Parathyroid adenoma (tissue), 2 donors: ENCODE data around the gene KIAA1958.

Experiments
- H2AFZ ChIP-seq: fragments of 300-600 bp; sonication (generic); one replicate; pipeline ENCODE4 v1.7.0; 2017; ENCODE audit warnings: antibody characterized with exemption, mild to moderate bottlenecking
- H3K27ac ChIP-seq: fragments of 300-600 bp; sonication (generic); one replicate; pipeline ENCODE4 v1.7.0; 2017
- H3K27me3 ChIP-seq: fragments of 300-600 bp; sonication (generic); one replicate; pipeline ENCODE4 v1.7.0; 2017; ENCODE audit warnings: low read length; ENCODE audit not compliant: control insufficient read depth, insufficient read depth
- H3K36me3 ChIP-seq: fragments of 300-600 bp; sonication (generic); one replicate; pipeline ENCODE4 v1.7.0; 2017; ENCODE audit warnings: low read length; ENCODE audit not compliant: control insufficient read depth, insufficient read depth
- H3K4me1 ChIP-seq: fragments of 300-600 bp; sonication (generic); one replicate; pipeline ENCODE4 v1.7.0; 2017; ENCODE audit warnings: control low read depth
- H3K4me2 ChIP-seq: fragments of 300-600 bp; sonication (generic); one replicate; pipeline ENCODE4 v1.7.0; 2017; ENCODE audit warnings: low read length
- H3K4me3 ChIP-seq: fragments of 300-600 bp; sonication (generic); one replicate; pipeline ENCODE4 v1.7.0; 2017; ENCODE audit warnings: low read depth, low read length
- H3K79me2 ChIP-seq: fragments of 300-600 bp; sonication (generic); one replicate; pipeline ENCODE4 v1.7.0; 2017; ENCODE audit warnings: control low read depth
- H3K9ac ChIP-seq: fragments of 300-600 bp; sonication (generic); one replicate; pipeline ENCODE4 v1.7.0; 2017; ENCODE audit warnings: mild to moderate bottlenecking
- H3K9me3 ChIP-seq: fragments of 300-600 bp; sonication (generic); one replicate; pipeline ENCODE4 v1.7.0; 2017; ENCODE audit warnings: low read length; ENCODE audit not compliant: control insufficient read depth
- TF ChIP-seq, protein P1 (sequence below): fragments of 300-600 bp; sonication (generic); IDR thresholded peaks from one replicate; pipeline ENCODE4 v1.7.0; 2017; ENCODE audit warnings: antibody characterized with exemption, mild to moderate bottlenecking
- donor health status: primary hyperparathyroidism.

The KIAA1958 gene

DNA sequence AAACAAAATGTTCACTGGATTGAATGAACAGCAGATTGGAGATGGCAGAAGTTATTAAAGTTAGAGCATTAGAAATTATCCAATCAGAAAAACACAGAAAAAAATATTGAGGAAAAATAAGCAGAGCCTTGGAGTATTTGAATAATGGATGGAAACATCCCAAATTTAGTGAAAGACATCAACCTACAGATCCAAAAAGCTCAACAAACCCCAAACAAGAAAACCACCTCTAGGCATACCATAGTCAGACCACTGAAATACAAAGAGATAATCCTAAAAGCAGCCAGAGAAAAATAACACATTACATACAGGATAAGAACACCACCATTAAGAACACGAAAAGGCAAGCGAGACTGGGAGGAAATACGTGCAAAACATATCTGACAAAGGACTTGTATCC is 226.1 kb downstream of the KIAA1958 start:
- Histone ChIP-seq H3K79me2 (no peaks in the 10 kb centered on the region), H2AFZ (no peak overlapping the region), H3K4me3 (no peak overlapping the region), H3K9ac (no peak overlapping the region), H3K27ac (no peak overlapping the region), H3K9me3 (no peaks in the 10 kb centered on the region), H3K36me3 (no peaks in the 10 kb centered on the region), H3K4me2 (no peak overlapping the region), H3K27me3 (no peaks in the 10 kb centered on the region), H3K4me1 (no peaks in the 10 kb centered on the region)
- TF ChIP-seq, protein P1, sequence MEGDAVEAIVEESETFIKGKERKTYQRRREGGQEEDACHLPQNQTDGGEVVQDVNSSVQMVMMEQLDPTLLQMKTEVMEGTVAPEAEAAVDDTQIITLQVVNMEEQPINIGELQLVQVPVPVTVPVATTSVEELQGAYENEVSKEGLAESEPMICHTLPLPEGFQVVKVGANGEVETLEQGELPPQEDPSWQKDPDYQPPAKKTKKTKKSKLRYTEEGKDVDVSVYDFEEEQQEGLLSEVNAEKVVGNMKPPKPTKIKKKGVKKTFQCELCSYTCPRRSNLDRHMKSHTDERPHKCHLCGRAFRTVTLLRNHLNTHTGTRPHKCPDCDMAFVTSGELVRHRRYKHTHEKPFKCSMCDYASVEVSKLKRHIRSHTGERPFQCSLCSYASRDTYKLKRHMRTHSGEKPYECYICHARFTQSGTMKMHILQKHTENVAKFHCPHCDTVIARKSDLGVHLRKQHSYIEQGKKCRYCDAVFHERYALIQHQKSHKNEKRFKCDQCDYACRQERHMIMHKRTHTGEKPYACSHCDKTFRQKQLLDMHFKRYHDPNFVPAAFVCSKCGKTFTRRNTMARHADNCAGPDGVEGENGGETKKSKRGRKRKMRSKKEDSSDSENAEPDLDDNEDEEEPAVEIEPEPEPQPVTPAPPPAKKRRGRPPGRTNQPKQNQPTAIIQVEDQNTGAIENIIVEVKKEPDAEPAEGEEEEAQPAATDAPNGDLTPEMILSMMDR: no peak

DNA sequence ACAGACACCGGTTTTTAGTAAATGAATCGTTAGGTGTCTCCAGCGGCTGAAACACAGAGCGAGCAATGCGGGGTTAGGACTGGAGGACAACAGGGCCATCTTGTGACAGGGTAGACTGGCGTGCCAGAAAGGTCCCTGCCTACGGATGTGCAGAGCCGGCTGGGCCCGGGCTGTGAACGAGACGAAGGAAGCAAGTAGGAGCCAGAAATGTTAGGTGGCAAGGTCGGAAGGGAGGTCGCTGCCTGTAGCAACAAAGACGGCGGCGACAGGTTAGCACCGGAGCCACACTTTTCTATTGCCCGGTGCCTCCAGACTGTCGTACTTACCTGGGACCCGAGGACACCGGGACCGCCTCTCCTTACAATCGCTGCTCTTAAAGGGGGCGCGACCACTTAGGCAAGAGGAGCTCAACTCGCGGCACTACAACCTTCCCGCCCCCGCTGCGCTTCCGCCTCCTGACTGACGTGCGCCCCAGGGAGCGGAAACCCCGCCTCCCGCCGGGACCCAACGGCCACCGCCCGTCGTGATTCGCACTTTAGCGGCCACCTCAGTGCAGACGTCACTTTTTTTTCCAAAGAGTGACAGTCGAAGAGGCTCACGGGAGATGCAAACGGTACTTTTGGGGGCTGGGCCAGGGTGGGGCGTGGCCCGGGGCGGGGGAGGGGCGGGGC is 231.2 kb downstream of the KIAA1958 start, which contains the start of gene INIP:
TSS of gene INIP (minus strand) at position 457 of the 671 bp plus-strand sequence. CDS start 1,632 bp downstream, outside the sequence.
- Histone ChIP-seq H3K9ac (no peak within 1 kb of the TSS), H3K27ac (peak within 1 kb of the TSS; percentile 77), H3K36me3 (no peaks in the 10 kb centered on the region), H3K4me2 (peak within 1 kb of the TSS; percentile 84), H3K79me2 (no peaks in the 10 kb centered on the region), H3K4me3 (peak within 1 kb of the TSS; percentile 96), H3K4me1 (no peaks in the 10 kb centered on the region), H2AFZ (peak within 1 kb of the TSS; percentile 85), H3K9me3 (no peaks in the 10 kb centered on the region), H3K27me3 (no peaks in the 10 kb centered on the region)
- TF ChIP-seq, protein P1: no peak
